K562 (cell line): ENCODE data around the gene MDC1. TPM values are rescaled to one million over a fixed set of nuclear protein-coding genes. Genes with fewer than 3 reads are reported as not detected.

Experiments used
- ADNP ChIP-seq: fragments of 200-800 bp; sonication (Bioruptor generic); IDR thresholded peaks from 2 replicates; pipeline ENCODE4 v1.6.1; 2016; ENCODE audit warnings: missing genetic modification characterization, missing compliant biosample characterization
- BCOR ChIP-seq: fragments of 450-650 bp; IDR thresholded peaks from 2 replicates; pipeline ENCODE4 v1.6.1; 2016
- BRF1 ChIP-seq: IDR thresholded peaks from 3 replicates; pipeline ENCODE4 v1.6.1; 2011; ENCODE audit warnings: borderline replicate concordance, mild to moderate bottlenecking; ENCODE audit not compliant: insufficient read length; ENCODE audit errors: extremely low read depth
- CHCHD3 ChIP-seq: fragments of 250-450 bp; sonication (Bioruptor Pico); IDR thresholded peaks from 2 replicates; pipeline ENCODE4 v2.1.2; 2022; ENCODE audit warnings: mild to moderate bottlenecking
- DDX20 ChIP-seq: fragments of 450-650 bp; IDR thresholded peaks from 2 replicates; pipeline ENCODE4 v1.6.1; 2016; ENCODE audit warnings: missing genetic modification characterization, low read depth, mild to moderate bottlenecking, missing compliant biosample characterization, moderate library complexity
- ESRRA ChIP-seq: fragments of 450-650 bp; IDR thresholded peaks from 2 replicates; pipeline ENCODE4 v1.6.1; 2014; ENCODE audit warnings: low read depth, mild to moderate bottlenecking, moderate library complexity, borderline replicate concordance
- HDAC8 ChIP-seq: fragments of 450-650 bp; IDR thresholded peaks from 2 replicates; pipeline ENCODE4 v1.6.1; 2016; ENCODE audit warnings: mild to moderate bottlenecking, missing genetic modification characterization, moderate library complexity, missing compliant biosample characterization
- HNRNPK ChIP-seq: fragments of 200-400 bp; formaldehyde crosslinking; IDR thresholded peaks from one replicate; pipeline ENCODE4 v1.6.1; 2018; ENCODE audit warnings: mild to moderate bottlenecking, low read depth, low read length; ENCODE audit not compliant: poor library complexity, severe bottlenecking
- MECOM ChIP-seq: fragments of 250-450 bp; sonication (Bioruptor Pico); IDR thresholded peaks from 2 replicates; pipeline ENCODE4 v1.8.0; 2022; ENCODE audit warnings: inconsistent platforms
- PURB ChIP-seq: sonication (generic); formaldehyde crosslinking; IDR thresholded peaks from 2 replicates; pipeline ENCODE4 v1.9.0; 2021; ENCODE audit warnings: low read depth, mild to moderate bottlenecking, missing genetic modification reagents
- RBM17 ChIP-seq: fragments of 200-400 bp; formaldehyde crosslinking; IDR thresholded peaks from 2 replicates; pipeline ENCODE4 v1.6.1; 2017; ENCODE audit warnings: low read depth, mild to moderate bottlenecking, low read length, borderline replicate concordance
- TCF7L2 ChIP-seq: fragments of 150-350 bp; IDR thresholded peaks from 2 replicates; pipeline ENCODE4 v1.6.1; 2016; ENCODE audit warnings: low read depth, mild to moderate bottlenecking, low read length, moderate library complexity
- XRCC3 ChIP-seq: fragments of 450-650 bp; IDR thresholded peaks from 2 replicates; pipeline ENCODE4 v1.6.1; 2017; ENCODE audit warnings: mild to moderate bottlenecking, moderate library complexity
- ZNF589 ChIP-seq: fragments of 200-800 bp; sonication (Bioruptor generic); IDR thresholded peaks from 2 replicates; pipeline ENCODE4 v1.6.1; 2016; ENCODE audit warnings: low read depth, missing genetic modification characterization, missing compliant biosample characterization
- ZNF668 ChIP-seq: fragments of 250-450 bp; sonication (Bioruptor Pico); IDR thresholded peaks from 2 replicates; pipeline ENCODE4 v1.8.0; 2022; ENCODE audit warnings: mild to moderate bottlenecking, inconsistent platforms
- polyA plus RNA-seq, 8 experiments: library from polyadenylated mRNA; depleted of rRNA in 4 of 8; stranded (reverse) in 5 of 8; unstranded in 3 of 8; fragments of >200 nt; fragmentation: Nextera tagmentation in 2 of 8; fragmentation: Illumina TruSeq in 1 of 8; extraction: Ambion mirVana in 2 of 8; extraction: Trizol in 1 of 8; gene quantifications; 2 replicates each; pipeline versions ENCODE4 v1.2.1 to v1.2.3, GENCODE V29; 2011 to 2014; ENCODE audit warnings: inconsistent platforms in 1 of 8, missing spikeins in 1 of 8
- total RNA-seq, 7 experiments: library from RNA; depleted of rRNA in 6 of 7; stranded (reverse); fragments of >200 nt in 6 of 7; fragmentation: Illumina TruSeq in 2 of 7; extraction: Trizol in 2 of 7; gene quantifications; 2 replicates each; pipeline versions ENCODE4 v1.2.1 to v1.2.3, GENCODE V29; 2011 to 2021; ENCODE audit warnings: low replicate concordance in 1 of 7
- TF ChIP-seq, protein P1 (sequence below): fragments of 200-800 bp; sonication (Bioruptor generic); IDR thresholded peaks from 2 replicates; pipeline ENCODE4 v1.6.1; 2016; ENCODE audit warnings: missing genetic modification characterization, missing compliant biosample characterization
- TF ChIP-seq, protein P2 (sequence below): fragments of 450-650 bp; formaldehyde crosslinking; IDR thresholded peaks from 2 replicates; pipeline ENCODE4 v1.4.0; 2020; ENCODE audit warnings: mild to moderate bottlenecking, moderate library complexity
- TF ChIP-seq, protein P3 (sequence below): fragments of 150-350 bp; IDR thresholded peaks from 2 replicates; pipeline ENCODE4 v1.6.1; 2014; ENCODE audit warnings: low read depth, mild to moderate bottlenecking, low read length, borderline replicate concordance

Gene MDC1
- total and polyA plus RNA-seq, 9 of the 15 experiments (the other 6 are each of a cell fraction or from before 2014, with no cell fraction given) = 8.2 to 114 (median 20.0) TPM

DNA sequence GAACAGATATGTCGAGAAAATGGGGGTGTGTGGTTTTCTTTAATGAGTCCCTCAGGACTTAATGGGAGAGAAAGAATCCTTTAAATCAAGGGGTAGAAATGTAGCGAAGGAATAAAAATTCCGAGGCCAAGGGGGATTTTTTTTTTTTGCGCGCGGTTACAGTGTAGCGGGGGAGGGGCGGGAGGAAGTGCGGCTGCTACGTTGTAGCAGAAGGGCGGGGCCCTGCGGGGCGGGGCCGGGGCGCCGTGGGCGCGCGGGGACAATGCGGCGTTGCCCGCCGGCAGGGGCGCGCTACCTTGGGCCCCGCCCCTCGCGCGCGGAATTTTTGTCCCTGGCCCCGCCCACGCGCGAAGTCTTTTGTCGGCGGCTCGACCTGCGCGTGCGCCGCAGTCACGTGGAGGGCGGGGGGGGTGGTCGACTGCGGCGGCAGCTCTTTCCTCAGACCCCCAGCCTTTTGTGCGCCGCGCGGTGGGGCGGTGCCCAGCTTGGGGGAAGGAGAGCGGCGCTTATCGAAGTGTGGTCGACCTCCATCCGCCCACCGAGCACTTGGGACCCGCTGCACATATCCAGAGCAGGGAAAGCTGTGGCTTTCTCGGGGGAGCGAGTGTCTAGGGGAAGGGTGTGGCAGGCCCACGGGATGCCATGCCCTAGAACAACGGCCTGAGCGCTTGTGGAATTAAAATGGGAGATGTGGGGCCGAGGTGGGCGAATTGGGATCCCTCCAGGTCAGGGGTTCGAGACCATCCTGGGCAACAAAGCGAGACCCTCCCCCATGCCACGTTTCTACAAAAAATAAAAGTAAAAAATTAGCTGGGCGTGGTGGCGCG is 4.3 kb upstream of the MDC1 start (continued):
- TF ChIP-seq, protein P1, sequence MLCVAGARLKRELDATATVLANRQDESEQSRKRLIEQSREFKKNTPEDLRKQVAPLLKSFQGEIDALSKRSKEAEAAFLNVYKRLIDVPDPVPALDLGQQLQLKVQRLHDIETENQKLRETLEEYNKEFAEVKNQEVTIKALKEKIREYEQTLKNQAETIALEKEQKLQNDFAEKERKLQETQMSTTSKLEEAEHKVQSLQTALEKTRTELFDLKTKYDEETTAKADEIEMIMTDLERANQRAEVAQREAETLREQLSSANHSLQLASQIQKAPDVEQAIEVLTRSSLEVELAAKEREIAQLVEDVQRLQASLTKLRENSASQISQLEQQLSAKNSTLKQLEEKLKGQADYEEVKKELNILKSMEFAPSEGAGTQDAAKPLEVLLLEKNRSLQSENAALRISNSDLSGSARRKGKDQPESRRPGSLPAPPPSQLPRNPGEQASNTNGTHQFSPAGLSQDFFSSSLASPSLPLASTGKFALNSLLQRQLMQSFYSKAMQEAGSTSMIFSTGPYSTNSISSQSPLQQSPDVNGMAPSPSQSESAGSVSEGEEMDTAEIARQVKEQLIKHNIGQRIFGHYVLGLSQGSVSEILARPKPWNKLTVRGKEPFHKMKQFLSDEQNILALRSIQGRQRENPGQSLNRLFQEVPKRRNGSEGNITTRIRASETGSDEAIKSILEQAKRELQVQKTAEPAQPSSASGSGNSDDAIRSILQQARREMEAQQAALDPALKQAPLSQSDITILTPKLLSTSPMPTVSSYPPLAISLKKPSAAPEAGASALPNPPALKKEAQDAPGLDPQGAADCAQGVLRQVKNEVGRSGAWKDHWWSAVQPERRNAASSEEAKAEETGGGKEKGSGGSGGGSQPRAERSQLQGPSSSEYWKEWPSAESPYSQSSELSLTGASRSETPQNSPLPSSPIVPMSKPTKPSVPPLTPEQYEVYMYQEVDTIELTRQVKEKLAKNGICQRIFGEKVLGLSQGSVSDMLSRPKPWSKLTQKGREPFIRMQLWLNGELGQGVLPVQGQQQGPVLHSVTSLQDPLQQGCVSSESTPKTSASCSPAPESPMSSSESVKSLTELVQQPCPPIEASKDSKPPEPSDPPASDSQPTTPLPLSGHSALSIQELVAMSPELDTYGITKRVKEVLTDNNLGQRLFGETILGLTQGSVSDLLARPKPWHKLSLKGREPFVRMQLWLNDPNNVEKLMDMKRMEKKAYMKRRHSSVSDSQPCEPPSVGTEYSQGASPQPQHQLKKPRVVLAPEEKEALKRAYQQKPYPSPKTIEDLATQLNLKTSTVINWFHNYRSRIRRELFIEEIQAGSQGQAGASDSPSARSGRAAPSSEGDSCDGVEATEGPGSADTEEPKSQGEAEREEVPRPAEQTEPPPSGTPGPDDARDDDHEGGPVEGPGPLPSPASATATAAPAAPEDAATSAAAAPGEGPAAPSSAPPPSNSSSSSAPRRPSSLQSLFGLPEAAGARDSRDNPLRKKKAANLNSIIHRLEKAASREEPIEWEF (CRISPR knock-in tag) = no peak
- TF ChIP-seq BCOR (no peak), RBM17 (no peak), MECOM (no peak), XRCC3 (no peak), BRF1 (no peak), PURB (CRISPR knock-in tag) (no peak), ADNP (tag) (no peak), ZNF589 (CRISPR knock-in tag) (no peak), ZNF668 (CRISPR knock-in tag) (no peak), DDX20 (no peak), CHCHD3 (CRISPR knock-in tag) (no peak; the same call in 1 of the 2 replicates), TCF7L2 (no peak), ESRRA (0 out of 2 replicates have a peak, but pooled peaks have one; percentile 43), HNRNPK (peak; percentile 58), HDAC8 (tag) (no peak)
- TF ChIP-seq, protein P2, sequence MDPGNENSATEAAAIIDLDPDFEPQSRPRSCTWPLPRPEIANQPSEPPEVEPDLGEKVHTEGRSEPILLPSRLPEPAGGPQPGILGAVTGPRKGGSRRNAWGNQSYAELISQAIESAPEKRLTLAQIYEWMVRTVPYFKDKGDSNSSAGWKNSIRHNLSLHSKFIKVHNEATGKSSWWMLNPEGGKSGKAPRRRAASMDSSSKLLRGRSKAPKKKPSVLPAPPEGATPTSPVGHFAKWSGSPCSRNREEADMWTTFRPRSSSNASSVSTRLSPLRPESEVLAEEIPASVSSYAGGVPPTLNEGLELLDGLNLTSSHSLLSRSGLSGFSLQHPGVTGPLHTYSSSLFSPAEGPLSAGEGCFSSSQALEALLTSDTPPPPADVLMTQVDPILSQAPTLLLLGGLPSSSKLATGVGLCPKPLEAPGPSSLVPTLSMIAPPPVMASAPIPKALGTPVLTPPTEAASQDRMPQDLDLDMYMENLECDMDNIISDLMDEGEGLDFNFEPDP (CRISPR knock-in tag) = peak; percentile 91; the same call in 1 of the 2 replicates
- TF ChIP-seq, protein P3, sequence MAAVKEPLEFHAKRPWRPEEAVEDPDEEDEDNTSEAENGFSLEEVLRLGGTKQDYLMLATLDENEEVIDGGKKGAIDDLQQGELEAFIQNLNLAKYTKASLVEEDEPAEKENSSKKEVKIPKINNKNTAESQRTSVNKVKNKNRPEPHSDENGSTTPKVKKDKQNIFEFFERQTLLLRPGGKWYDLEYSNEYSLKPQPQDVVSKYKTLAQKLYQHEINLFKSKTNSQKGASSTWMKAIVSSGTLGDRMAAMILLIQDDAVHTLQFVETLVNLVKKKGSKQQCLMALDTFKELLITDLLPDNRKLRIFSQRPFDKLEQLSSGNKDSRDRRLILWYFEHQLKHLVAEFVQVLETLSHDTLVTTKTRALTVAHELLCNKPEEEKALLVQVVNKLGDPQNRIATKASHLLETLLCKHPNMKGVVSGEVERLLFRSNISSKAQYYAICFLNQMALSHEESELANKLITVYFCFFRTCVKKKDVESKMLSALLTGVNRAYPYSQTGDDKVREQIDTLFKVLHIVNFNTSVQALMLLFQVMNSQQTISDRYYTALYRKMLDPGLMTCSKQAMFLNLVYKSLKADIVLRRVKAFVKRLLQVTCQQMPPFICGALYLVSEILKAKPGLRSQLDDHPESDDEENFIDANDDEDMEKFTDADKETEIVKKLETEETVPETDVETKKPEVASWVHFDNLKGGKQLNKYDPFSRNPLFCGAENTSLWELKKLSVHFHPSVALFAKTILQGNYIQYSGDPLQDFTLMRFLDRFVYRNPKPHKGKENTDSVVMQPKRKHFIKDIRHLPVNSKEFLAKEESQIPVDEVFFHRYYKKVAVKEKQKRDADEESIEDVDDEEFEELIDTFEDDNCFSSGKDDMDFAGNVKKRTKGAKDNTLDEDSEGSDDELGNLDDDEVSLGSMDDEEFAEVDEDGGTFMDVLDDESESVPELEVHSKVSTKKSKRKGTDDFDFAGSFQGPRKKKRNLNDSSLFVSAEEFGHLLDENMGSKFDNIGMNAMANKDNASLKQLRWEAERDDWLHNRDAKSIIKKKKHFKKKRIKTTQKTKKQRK = 0 out of 2 replicates have a peak, but pooled peaks have one; percentile 31
